Caco-2 (cell line): ENCODE data around the gene TBX4. TPM values are rescaled to one million over a fixed set of nuclear protein-coding genes. Genes with fewer than 3 reads are reported as not detected.
"Not testable (repeated sequence)": the region's sequence is repeated elsewhere in the genome, so short reads cannot be mapped to it uniquely, and the experiment has no call there.

Source experiments
- BruUV-seq: library from RNA; stranded (reverse); fragments of 400-500 nt; replicated peaks from 2 replicates; lab custom pipeline; 2021; lab: Mats Ljungman, UMichigan
- CTCF ChIA-PET: fragments of 300-600 bp; sonication (Branson Sonifier 250); formaldehyde crosslinking; loops from one replicate; lab custom pipeline; 2022; ENCODE audit warnings: antibody characterized with exemption; lab: Charles Lee
- POLR2A ChIA-PET: fragments of 300-600 bp; sonication (Branson Sonifier 250); formaldehyde crosslinking; loops from one replicate; lab custom pipeline; 2022; ENCODE audit warnings: antibody characterized with exemption; lab: Charles Lee
- DNase-seq, 2 experiments: peaks; one replicate each; pipeline versions ENCODE4 v3.0.0 to v3.0.0-alpha.2; 2020 to 2022
- H3K27me3 ChIP-seq: replicated peaks from 2 replicates; pipeline ENCODE4 v1.6.0; 2011; ENCODE audit warnings: low read length; ENCODE audit not compliant: control insufficient read depth, insufficient read depth
- H3K36me3 ChIP-seq: 2 replicates; pipeline ENCODE4 v1.5.1; 2011; ENCODE audit warnings: low read length; ENCODE audit not compliant: control insufficient read depth, insufficient read depth
- H3K4me1 ChIP-seq: fragments of 250-450 bp; sonication (Bioruptor Pico); 2 replicates; pipeline ENCODE4 v1.5.1; 2020; ENCODE audit warnings: mild to moderate bottlenecking
- H3K4me3 ChIP-seq: 2 replicates; pipeline ENCODE4 v1.5.1; 2011; ENCODE audit warnings: low read depth, mild to moderate bottlenecking, control low read depth, low read length
- H3K9me3 ChIP-seq: fragments of 250-450 bp; sonication (Bioruptor Pico); 2 replicates; pipeline ENCODE4 v1.5.1; 2020; ENCODE audit warnings: mild to moderate bottlenecking, moderate library complexity
- H3K27ac Mint-ChIP-seq: one replicate; pipeline ENCODE4 v1.8.0; 2022; ENCODE audit warnings: mixed read lengths; ENCODE audit not compliant: unreplicated experiment
- H3K27me3 Mint-ChIP-seq: one replicate; pipeline ENCODE4 v1.8.0; 2022; ENCODE audit warnings: mixed read lengths; ENCODE audit not compliant: insufficient read depth, unreplicated experiment
- H3K36me3 Mint-ChIP-seq: one replicate; pipeline ENCODE4 v1.8.0; 2022; ENCODE audit warnings: mild to moderate bottlenecking, mixed read lengths; ENCODE audit not compliant: insufficient read depth, unreplicated experiment
- H3K4me1 Mint-ChIP-seq: one replicate; pipeline ENCODE4 v1.8.0; 2022; ENCODE audit warnings: low read depth, mixed read lengths; ENCODE audit not compliant: unreplicated experiment
- H3K4me3 Mint-ChIP-seq: one replicate; pipeline ENCODE4 v1.8.0; 2022; ENCODE audit warnings: mild to moderate bottlenecking, moderate library complexity, mixed read lengths; ENCODE audit not compliant: unreplicated experiment
- H3K9me3 Mint-ChIP-seq: one replicate; pipeline ENCODE4 v1.8.0; 2022; ENCODE audit warnings: mixed read lengths; ENCODE audit not compliant: unreplicated experiment
- intact Hi-C: fragments of 100-400 bp; cut with micrococcal nuclease; formaldehyde crosslinking; loops from one replicate; pipeline ENCODE4 v1.10.0; 2022; ENCODE audit not compliant: unreplicated experiment
- total RNA-seq: library from RNA; stranded (reverse); gene quantifications from 2 replicates; pipeline ENCODE4 v1.2.3, GENCODE V29; 2022
- TF ChIP-seq, protein P1 (sequence below), 2 experiments: fragments of 200-600 bp in 1 of 2; IDR thresholded peaks; 1 replicate in 1 of 2; 2 replicates in 1 of 2; pipeline versions ENCODE4 v1.5.1 to v1.8.0; 2011 to 2022; ENCODE audit warnings: antibody characterized with exemption in 1 of 2, control low read depth in 1 of 2, inconsistent platforms in 1 of 2, low read depth in 1 of 2, low read length in 1 of 2, mild to moderate bottlenecking in 1 of 2, moderate library complexity in 1 of 2; ENCODE audit not compliant: insufficient read depth in 1 of 2, severe bottlenecking in 1 of 2, unreplicated experiment in 1 of 2

TBX4 gene
- total RNA-seq, 1 experiment from 2014 or later, result 2.5 TPM

- no peak for DNase-seq
- no peaks in the 10 kb centered on the region for H3K36me3 ChIP-seq
- no peaks in the 10 kb centered on the region for H3K9me3 ChIP-seq
- POLR2A ChIA-PET, result no interaction called here
- Mint-ChIP-seq H3K9me3 (no peaks in the 10 kb centered on the region), H3K27me3 (peaks cover 9% of the 10 kb centered on the region), H3K4me3 (no peak overlapping the region), H3K27ac (no peak overlapping the region), H3K4me1 (no peaks in the 10 kb centered on the region), H3K36me3 (no peaks in the 10 kb centered on the region)
- no peaks in the 10 kb centered on the region for H3K27me3 ChIP-seq
- intact Hi-C loops, result no loop called here
- no TSS peak for BruUV-seq
- TF ChIP-seq, protein P1, sequence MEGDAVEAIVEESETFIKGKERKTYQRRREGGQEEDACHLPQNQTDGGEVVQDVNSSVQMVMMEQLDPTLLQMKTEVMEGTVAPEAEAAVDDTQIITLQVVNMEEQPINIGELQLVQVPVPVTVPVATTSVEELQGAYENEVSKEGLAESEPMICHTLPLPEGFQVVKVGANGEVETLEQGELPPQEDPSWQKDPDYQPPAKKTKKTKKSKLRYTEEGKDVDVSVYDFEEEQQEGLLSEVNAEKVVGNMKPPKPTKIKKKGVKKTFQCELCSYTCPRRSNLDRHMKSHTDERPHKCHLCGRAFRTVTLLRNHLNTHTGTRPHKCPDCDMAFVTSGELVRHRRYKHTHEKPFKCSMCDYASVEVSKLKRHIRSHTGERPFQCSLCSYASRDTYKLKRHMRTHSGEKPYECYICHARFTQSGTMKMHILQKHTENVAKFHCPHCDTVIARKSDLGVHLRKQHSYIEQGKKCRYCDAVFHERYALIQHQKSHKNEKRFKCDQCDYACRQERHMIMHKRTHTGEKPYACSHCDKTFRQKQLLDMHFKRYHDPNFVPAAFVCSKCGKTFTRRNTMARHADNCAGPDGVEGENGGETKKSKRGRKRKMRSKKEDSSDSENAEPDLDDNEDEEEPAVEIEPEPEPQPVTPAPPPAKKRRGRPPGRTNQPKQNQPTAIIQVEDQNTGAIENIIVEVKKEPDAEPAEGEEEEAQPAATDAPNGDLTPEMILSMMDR (IDR thresholded peaks at IDR 0.05; ENCODE audit: insufficient read depth in 1 of 2, low read depth in 1 of 2, low read length in 1 of 2, severe bottlenecking in 1 of 2, unreplicated experiment in 1 of 2), result no peak
- CTCF ChIA-PET, result no interaction called here
- 0 out of 2 replicates have a peak, but pooled peaks cover 7% of the 10 kb centered on the region for H3K4me1 ChIP-seq
- H3K4me3 ChIP-seq, result no peak overlapping the region
Measured at GRCh38 chr17:61522088-61522487, 69.9 kb downstream of the TBX4 start.

DNA sequence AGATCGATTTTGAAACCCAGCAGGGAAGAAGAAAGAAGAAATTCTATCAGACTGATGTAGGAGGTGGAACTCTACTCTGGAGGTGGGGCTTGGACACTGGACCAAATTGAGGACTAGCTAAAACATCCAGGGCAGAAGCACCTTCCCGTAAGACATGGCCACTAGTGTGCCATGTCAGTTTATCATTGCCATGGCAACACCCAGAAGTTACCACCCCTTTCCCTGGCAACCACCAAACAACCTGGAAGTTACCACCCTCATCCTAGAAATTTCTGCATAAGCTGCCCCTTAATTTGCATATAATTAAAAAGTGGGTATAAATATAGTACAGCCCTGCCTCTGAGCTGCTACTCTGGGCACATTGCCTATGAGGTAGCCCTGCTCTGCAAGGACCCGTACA lies 72.1 kb downstream of the TBX4 start:
- CTCF ChIA-PET, result interaction anchor here (1.4 kb wide), 1 partner anchor 57 kb away, joined by 4 read pairs; no protein-coding TSS in a partner anchor
- TF ChIP-seq, protein P1 (IDR thresholded peaks at IDR 0.05; ENCODE audit: insufficient read depth in 1 of 2, low read depth in 1 of 2, low read length in 1 of 2, severe bottlenecking in 1 of 2, unreplicated experiment in 1 of 2), result no peak

DNA sequence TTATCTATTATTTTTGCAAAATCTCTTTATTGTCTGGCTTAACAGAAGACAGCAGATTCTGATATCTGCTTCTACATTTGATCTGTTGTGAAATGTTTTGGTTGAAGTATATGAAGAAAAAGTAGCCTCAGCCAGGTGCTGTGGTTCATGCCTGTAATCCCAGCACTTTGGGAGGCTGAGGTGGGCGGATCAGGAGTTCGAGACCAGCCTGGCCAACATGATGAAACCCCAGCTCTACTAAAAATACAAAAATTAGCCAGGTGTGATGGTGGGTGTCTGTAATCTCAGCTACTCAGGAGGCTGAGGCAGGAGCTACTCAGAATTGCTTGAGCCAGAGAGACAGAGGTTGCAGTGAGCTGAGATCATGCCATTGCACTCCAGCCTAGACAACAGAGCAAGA lies 75.2 kb downstream of the TBX4 start:
- H3K36me3 Mint-ChIP-seq, H3K4me3 ChIP-seq, H3K27ac Mint-ChIP-seq, DNase-seq, H3K4me1 Mint-ChIP-seq, H3K36me3 ChIP-seq, H3K4me3 Mint-ChIP-seq, CTCF ChIA-PET, H3K27me3 ChIP-seq, BruUV-seq, H3K9me3 Mint-ChIP-seq, POLR2A ChIA-PET, H3K4me1 ChIP-seq, intact Hi-C loops, H3K27me3 Mint-ChIP-seq, H3K9me3 ChIP-seq: not testable (repeated sequence)

More for the DNA sequence above, 72.1 kb downstream of the TBX4 start:
- BruUV-seq, result no TSS peak
- H3K4me1 ChIP-seq, result no peaks in the 10 kb centered on the region
- no peaks in the 10 kb centered on the region for H3K36me3 ChIP-seq
- intact Hi-C loops, result no loop called here
- H3K9me3 ChIP-seq, result no peaks in the 10 kb centered on the region
- H3K27me3 ChIP-seq, result no peaks in the 10 kb centered on the region
- POLR2A ChIA-PET, result interaction anchor here (0.6 kb wide), 1 partner anchor 14 kb away, joined by 3 read pairs; no protein-coding TSS in a partner anchor
- peaks cover 9% of the 10 kb centered on the region for H3K27me3 Mint-ChIP-seq
- no peak overlapping the region for H3K4me3 ChIP-seq
- DNase-seq, result no peak
- no peaks in the 10 kb centered on the region for H3K9me3 Mint-ChIP-seq
- no peaks in the 10 kb centered on the region for H3K4me1 Mint-ChIP-seq
- H3K4me3 Mint-ChIP-seq, result no peak overlapping the region
- H3K36me3 Mint-ChIP-seq, result no peaks in the 10 kb centered on the region
- no peak overlapping the region for H3K27ac Mint-ChIP-seq

- H3K4me3 Mint-ChIP-seq, result no peak overlapping the region
- H3K36me3 Mint-ChIP-seq, result no peaks in the 10 kb centered on the region
- Histone ChIP-seq H3K36me3 (no peaks in the 10 kb centered on the region), H3K4me3 (no peak overlapping the region), H3K4me1 (no peaks in the 10 kb centered on the region), H3K27me3 (no peaks in the 10 kb centered on the region), H3K9me3 (no peaks in the 10 kb centered on the region)
- DNase-seq, result no peak
- intact Hi-C loops, result no loop called here
- H3K27ac Mint-ChIP-seq, result no peak overlapping the region
- no peaks in the 10 kb centered on the region for H3K9me3 Mint-ChIP-seq
- CTCF ChIA-PET, result no interaction called here
- no TSS peak for BruUV-seq
- POLR2A ChIA-PET, result no interaction called here
- H3K27me3 Mint-ChIP-seq, result peaks cover 5% of the 10 kb centered on the region
- TF ChIP-seq, protein P1 (IDR thresholded peaks at IDR 0.05; ENCODE audit: insufficient read depth in 1 of 2, low read depth in 1 of 2, low read length in 1 of 2, severe bottlenecking in 1 of 2, unreplicated experiment in 1 of 2), result no peak
- H3K4me1 Mint-ChIP-seq, result no peaks in the 10 kb centered on the region
Measured at GRCh38 chr17:61528171-61528570, 75.9 kb downstream of the TBX4 start.
